ENCODE measurements around the gene RPL41. TPM values are rescaled to one million over a fixed set of nuclear protein-coding genes. Genes with fewer than 3 reads are reported as not detected.

The RPL41 gene
- polyA plus RNA-seq, 1 experiment, result 7,461 TPM

DNA sequence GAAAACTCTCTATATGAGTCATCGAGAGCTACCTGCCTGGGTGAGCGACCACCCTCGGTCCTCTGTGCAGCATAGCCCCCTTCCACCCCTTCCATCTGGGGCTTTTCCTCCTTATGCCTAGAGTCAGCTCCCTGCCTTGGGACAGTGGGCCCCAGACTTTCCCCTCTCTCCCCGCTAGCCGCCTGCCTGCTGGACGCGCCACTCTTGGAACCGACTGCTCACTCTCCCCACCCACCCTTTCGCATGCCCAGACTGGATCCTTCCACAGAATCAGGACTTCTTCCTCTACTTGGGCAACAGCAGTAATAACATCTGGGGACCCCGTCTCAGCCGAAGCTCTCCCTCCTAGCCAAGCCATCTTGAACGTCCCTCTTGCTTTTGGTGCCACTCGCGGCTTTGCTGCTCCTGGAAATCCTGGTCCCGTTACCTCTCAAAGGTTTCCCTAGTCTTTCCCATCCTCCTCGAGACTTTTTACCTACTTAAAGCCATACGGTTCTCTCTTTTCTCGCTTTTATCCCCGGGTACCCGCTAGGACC, 12.3 kb downstream of the RPL41 start:
- no peak for TF ChIP-seq CTCF (IDR thresholded peaks at IDR 0.05; ENCODE audit: low read depth, low read length)
- Histone ChIP-seq H3K27me3 (ENCODE audit: control insufficient read depth, insufficient read depth, low read length) (no peaks in the 10 kb centered on the region), H3K27ac (ENCODE audit: low read depth, low read length) (peak overlapping the region; percentile 78), H3K4me3 (ENCODE audit: low read depth, low read length) (peak overlapping the region; percentile 90), H3K9me3 (ENCODE audit: control insufficient read depth, insufficient read depth, low read length) (no peaks in the 10 kb centered on the region; the same call in 1 of the 2 replicates)
- POLR2A ChIA-PET, result interaction anchor here (0.8 to 3.6 kb wide), 9 partner anchors 11 to 93 kb away, joined by 4 to 40 read pairs (median 7); partner anchors contain the start of genes MYL6, MYL6B, PA2G4 and RNF41
- no peak for DNase-seq (ENCODE audit: low read depth, low spot score)
- CTCF ChIA-PET, result interaction anchor here (1.3 to 5.3 kb wide), 5 partner anchors 9 to 129 kb away, joined by 4 to 51 read pairs (median 7); partner anchors contain the start of genes ANKRD52 and SMARCC2

DNA sequence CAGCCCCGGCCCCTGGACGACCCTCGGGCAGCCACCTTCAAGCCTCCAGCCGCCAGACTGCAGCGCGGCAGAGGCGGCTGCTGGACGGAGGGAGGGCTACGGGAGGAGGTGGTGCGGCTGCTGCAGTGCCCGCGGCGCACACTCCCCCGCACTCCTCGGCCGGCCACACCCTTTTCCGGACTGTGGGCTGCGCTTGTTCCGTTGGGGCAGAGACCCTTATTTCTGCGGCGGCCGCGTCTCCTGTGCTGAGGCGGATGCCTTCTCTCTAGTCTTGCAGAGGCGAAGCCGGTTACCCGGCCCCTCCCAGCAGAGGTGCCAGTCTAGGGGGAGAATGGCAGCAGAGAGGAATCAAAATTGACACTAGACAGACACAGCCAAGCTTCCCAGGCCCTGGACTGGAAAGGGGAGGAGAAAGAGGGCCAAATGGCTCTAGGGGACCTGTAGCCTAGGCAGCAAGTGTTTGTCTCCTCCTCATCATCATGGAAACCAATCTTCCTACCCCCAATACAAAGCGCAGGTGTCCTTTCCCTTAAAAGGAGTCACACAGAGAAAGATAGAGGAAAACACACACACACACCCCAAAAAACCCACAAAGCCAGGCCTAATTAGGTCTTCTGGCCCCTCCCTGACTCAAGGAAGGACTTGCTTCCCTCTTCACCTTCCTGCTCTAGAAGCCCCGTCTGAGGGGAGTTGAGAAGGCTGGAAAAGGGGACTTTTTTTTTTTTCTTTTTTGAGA, 12.9 kb downstream of the RPL41 start:
- TF ChIP-seq CTCF (IDR thresholded peaks at IDR 0.05; ENCODE audit: low read depth, low read length), result no peak
- no peak for DNase-seq (ENCODE audit: low read depth, low spot score)
- H3K27ac ChIP-seq (ENCODE audit: low read depth, low read length), result peak overlapping the region; percentile 11
- ChIA-PET POLR2A (interaction anchor here (2.1 to 3.6 kb wide), 2 partner anchors 11 to 30 kb away, joined by 28 to 40 read pairs; partner anchors contain the start of genes MYL6, RPL41 and ZC3H10), CTCF (interaction anchor here (1.7 to 2.0 kb wide), 2 partner anchors 60 to 129 kb away, joined by 4 to 5 read pairs; partner anchors contain the start of genes ANKRD52 and SMARCC2)
- H3K9me3 ChIP-seq (ENCODE audit: control insufficient read depth, insufficient read depth, low read length), result no peaks in the 10 kb centered on the region; the same call in 1 of the 2 replicates
- peak overlapping the region; percentile 90 for H3K4me3 ChIP-seq (ENCODE audit: low read depth, low read length)
- H3K27me3 ChIP-seq (ENCODE audit: control insufficient read depth, insufficient read depth, low read length), result no peaks in the 10 kb centered on the region

- H3K4me3 ChIP-seq (ENCODE audit: low read depth, low read length), result peak overlapping the region; percentile 90
- no peak overlapping the region for H3K27ac ChIP-seq (ENCODE audit: low read depth, low read length)
- H3K9me3 ChIP-seq (ENCODE audit: control insufficient read depth, insufficient read depth, low read length), result no peaks in the 10 kb centered on the region; the same call in 1 of the 2 replicates
- POLR2A ChIA-PET, result no interaction called here
- no peak for DNase-seq (ENCODE audit: low read depth, low spot score)
- CTCF ChIA-PET, result interaction anchor here (1.7 kb wide), 1 partner anchor 59 kb away, joined by 4 read pairs; the partner anchor contains the start of gene SMARCC2
- H3K27me3 ChIP-seq (ENCODE audit: control insufficient read depth, insufficient read depth, low read length), result no peaks in the 10 kb centered on the region
- no peak for TF ChIP-seq CTCF (IDR thresholded peaks at IDR 0.05; ENCODE audit: low read depth, low read length)
These were observed 13.6 kb downstream of the RPL41 start for GRCh38 chr12:56129942-56130495.

DNA sequence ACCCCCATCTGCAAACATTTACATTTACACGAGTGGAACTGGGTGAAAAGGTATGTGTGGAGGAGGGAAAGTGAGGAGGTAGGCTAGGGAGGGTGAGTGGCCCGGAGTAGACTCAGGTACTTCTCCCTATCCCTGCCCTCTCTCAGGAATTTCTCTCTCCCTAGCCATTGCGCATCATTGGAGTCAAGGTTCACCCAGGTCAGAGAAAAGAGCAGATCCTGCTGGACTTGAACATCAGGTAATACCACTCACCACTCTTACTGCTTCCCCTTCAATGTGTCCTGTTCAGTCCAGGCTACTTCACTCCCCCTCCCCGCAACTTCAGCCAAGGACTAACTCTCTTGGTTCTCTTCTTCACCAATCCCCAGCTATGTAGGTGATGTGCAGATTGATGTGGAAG, 14.4 kb downstream of the RPL41 start:
- no peaks in the 10 kb centered on the region; the same call in 1 of the 2 replicates for H3K9me3 ChIP-seq (ENCODE audit: control insufficient read depth, insufficient read depth, low read length)
- H3K27me3 ChIP-seq (ENCODE audit: control insufficient read depth, insufficient read depth, low read length), result no peaks in the 10 kb centered on the region
- no peak overlapping the region for H3K27ac ChIP-seq (ENCODE audit: low read depth, low read length)
- no peak overlapping the region for H3K4me3 ChIP-seq (ENCODE audit: low read depth, low read length)
- TF ChIP-seq CTCF (IDR thresholded peaks at IDR 0.05; ENCODE audit: low read depth, low read length), result no peak
- no peak for DNase-seq (ENCODE audit: low read depth, low spot score)
- POLR2A ChIA-PET, result no interaction called here
- CTCF ChIA-PET, result no interaction called here

All from AG04450 (cell line).